K562 (cell line): Measurements from ENCODE around the gene OR2A42.
"Not testable (repeated sequence)": the region's sequence is repeated elsewhere in the genome, so short reads cannot be mapped to it uniquely, and the experiment has no call there.

Experiments used
- LEF1 ChIP-seq: fragments of 450-650 bp; IDR thresholded peaks from 2 replicates; pipeline ENCODE4 v1.6.1; 2016; ENCODE audit warnings: mild to moderate bottlenecking
- MEF2D ChIP-seq: conservative IDR thresholded peaks from 2 replicates; pipeline ENCODE4 v1.6.1; 2016; ENCODE audit warnings: low read depth, missing genetic modification characterization, missing compliant biosample characterization
- NRF1 ChIP-seq, 2 experiments: fragments of 450-650 bp; IDR thresholded peaks in 1 of 2; conservative IDR thresholded peaks in 1 of 2; 2 replicates each; pipeline ENCODE4 v1.6.1; 2014; ENCODE audit warnings: mild to moderate bottlenecking in 2 of 2
- POLR2A ChIP-seq: fragments of 450-650 bp; conservative IDR thresholded peaks from 2 replicates; pipeline ENCODE4 v1.6.1; 2016
- SOX6 ChIP-seq: fragments of 450-650 bp; IDR thresholded peaks from 2 replicates; pipeline ENCODE4 v1.6.1; 2014; ENCODE audit warnings: mild to moderate bottlenecking

DNA sequence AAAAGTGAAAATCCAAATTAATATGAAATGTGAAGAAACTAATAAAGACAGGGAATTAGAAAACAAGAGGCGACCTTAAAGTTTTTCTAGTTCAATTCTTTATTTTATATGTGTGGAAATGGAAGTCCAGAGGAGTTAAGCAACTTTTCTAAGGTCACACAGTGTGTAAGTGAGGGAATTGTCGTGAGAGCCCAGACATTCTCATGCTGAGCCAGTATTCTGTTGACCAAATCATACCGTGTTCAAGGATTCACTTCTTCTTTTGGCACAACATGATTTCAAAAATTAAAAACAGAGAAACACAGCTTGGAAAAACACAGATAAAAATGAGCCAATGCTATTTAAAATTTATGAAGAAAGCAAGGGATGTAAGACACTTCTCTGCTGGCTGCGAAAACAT lies 12.5 kb downstream of the OR2A42 start:
- TF ChIP-seq MEF2D; SOX6; NRF1 (conservative IDR thresholded peaks at IDR 0.05 in 1 of 2, IDR thresholded peaks at IDR 0.05 in 1 of 2); LEF1; POLR2A: not testable (repeated sequence)
